ENCODE results near the gene RUSF1.
"Not testable (repeated sequence)": the region's sequence is repeated elsewhere in the genome, so short reads cannot be mapped to it uniquely, and the experiment has no call there.

Gene RUSF1

DNA sequence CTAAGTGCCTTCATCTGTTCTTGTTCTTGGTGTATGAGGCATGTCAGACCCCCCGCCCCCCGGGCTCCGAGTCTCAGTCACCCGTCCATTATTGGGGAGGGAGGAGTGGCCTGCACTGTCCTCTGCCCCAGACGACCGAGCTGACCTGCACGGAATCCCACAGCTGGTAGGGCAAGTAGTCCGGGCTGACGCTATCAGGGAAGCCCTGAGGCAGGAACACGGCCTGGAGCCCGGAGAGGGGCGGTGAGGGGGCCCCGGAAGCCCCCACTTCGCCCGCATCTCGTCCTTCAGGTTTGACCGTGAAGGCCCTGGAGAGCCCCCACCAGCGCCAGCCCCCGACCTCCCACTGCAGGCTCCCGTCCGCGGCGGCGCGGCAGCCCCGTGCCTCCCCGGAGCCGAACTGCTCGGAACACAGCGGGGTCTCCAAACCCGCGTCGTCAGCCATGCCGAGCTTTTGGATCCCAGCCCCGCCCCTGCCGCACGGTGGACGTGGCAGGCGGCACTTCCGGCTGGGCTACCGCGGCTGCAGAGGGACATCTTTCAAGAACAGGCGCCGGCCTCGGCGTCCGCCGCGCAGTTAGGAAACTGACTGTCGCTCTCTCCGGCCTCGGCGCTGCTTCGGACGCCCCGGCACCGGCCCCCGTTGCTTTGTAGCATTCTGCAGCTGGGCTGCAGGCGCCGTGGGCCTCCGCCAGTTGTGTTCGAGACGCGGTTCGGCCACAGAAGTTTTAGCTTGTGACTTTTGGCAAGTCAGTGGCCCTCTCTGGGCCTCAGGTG is at the start of gene RUSF1:
Gene RUSF1 (minus strand): TSS at position 463 of the 777 bp plus-strand sequence. CDS start 18 bp downstream, at position 445.
- DNase-seq (ENCODE audit: low read depth in 2 of 2): peak; percentile 89 to 92
- H3K4me3 ChIP-seq (replicated peaks in 1 of 2; ENCODE audit: low read depth in 2 of 2, low read length in 2 of 2): peak within 1 kb of the TSS; percentile 90 to 99
- TF ChIP-seq, protein P1, sequence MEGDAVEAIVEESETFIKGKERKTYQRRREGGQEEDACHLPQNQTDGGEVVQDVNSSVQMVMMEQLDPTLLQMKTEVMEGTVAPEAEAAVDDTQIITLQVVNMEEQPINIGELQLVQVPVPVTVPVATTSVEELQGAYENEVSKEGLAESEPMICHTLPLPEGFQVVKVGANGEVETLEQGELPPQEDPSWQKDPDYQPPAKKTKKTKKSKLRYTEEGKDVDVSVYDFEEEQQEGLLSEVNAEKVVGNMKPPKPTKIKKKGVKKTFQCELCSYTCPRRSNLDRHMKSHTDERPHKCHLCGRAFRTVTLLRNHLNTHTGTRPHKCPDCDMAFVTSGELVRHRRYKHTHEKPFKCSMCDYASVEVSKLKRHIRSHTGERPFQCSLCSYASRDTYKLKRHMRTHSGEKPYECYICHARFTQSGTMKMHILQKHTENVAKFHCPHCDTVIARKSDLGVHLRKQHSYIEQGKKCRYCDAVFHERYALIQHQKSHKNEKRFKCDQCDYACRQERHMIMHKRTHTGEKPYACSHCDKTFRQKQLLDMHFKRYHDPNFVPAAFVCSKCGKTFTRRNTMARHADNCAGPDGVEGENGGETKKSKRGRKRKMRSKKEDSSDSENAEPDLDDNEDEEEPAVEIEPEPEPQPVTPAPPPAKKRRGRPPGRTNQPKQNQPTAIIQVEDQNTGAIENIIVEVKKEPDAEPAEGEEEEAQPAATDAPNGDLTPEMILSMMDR (IDR thresholded peaks at IDR 0.05; ENCODE audit: low read depth, low read length): no peak

DNA sequence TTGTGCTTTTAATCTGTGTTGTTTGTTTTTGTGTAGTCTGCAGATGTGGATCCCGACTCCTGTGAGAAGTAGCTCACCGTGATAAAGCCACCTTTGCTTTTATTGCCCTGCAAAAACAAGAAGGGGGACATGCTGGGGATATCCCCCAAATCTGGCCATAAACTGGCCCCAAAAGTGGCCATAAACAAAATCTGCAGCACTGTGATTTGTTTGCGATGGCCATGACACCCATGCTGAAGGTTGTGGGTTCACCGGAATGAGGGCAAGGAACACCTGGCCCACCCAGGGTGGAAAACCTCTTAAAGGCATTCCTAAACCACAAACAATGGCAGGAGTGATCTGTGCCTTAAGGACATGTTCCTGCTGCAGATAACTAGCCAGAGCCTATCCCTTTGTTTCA is 34.6 kb upstream of the RUSF1 start:
- TF ChIP-seq, protein P1 (IDR thresholded peaks at IDR 0.05; ENCODE audit: low read depth, low read length): no peak
- no peak overlapping the region for H3K4me3 ChIP-seq (replicated peaks in 1 of 2; ENCODE audit: low read depth in 2 of 2, low read length in 2 of 2)
- DNase-seq (ENCODE audit: low read depth in 2 of 2): no peak

DNA sequence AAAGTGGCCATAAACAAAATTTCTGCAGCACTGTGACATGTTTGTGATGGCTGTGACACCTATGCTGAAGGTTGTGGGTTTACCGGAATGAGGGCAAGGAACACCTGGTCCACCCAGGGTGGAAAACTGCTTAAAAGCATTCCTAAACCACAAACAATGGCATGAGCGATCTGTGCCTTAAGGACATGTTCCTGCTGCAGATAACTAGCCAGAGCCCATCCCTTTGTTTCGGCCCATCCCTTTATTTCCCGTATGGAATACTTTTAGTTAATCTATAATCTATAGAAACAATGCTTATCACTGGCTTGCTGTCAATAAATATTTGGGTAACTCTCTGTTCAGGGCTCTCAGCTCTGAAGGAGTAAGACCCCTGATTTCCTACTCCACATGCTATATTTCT is 31.6 kb upstream of the RUSF1 start:
- H3K4me3 ChIP-seq (replicated peaks in 1 of 2; ENCODE audit: low read depth in 2 of 2, low read length in 2 of 2); DNase-seq (ENCODE audit: low read depth in 2 of 2): not testable (repeated sequence)

DNA sequence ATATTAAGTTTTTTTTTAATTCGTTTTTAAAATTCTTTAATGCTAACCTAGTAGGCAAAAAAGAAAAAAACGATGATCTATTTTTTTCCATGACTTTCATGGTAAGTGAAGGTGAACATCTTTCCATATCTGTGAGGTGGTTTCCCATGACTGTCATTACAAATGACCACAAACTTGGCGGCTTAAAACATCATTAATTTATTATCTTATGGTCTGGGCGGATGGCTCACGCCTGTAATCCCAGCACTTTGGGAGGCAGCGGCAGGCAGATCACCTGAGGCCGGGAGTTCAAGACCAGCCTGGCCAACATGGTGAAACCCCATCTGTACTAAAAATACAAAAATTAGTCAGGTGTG is 30.0 kb upstream of the RUSF1 start:
- H3K4me3 ChIP-seq (replicated peaks in 1 of 2; ENCODE audit: low read depth in 2 of 2, low read length in 2 of 2); DNase-seq (ENCODE audit: low read depth in 2 of 2): not testable (repeated sequence)

DNA sequence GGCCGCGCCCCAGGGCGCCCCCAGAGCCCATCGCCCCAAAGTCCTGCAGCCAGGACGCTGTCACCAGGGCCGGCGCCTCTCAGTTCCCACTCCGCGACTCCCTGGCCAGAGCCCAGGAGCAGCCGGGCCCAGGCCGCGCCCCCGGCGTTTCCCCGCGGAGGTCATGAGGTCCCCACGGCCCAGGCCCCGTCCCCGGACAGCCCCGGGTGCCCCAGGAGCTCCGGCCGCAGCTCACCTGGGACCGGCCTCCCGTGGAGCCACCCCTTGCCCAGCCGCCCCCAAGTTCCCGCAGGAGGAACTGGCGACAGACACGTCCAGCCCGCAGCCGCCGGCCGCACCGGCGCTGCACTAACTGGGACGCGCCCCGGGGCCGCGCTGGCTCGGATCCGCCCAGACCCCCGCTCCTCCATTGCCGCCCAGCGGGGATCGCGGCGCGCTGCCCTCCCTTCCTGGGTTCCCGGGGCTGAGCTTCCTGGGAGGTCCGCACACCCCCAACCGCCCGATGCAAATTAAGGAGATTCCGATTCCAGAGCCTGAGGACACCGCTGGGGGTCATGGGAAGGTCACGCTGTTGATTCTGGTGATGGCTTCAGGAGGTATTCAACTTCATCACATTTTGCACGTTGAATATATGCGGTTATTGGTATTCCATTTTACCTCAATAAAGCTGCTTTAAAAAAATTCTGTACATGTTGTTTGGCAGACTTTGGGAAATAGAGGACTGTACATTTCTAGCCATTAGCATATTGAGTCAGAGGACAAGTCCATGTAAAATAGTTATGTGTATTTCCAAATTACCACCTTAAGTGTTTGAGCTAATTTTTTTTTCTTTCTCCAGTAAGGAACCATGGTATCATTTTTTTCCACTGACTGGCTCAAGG is 29.4 kb upstream of the RUSF1 start:
- no peak overlapping the region for H3K4me3 ChIP-seq (replicated peaks in 1 of 2; ENCODE audit: low read depth in 2 of 2, low read length in 2 of 2)
- DNase-seq (ENCODE audit: low read depth in 2 of 2): no peak
- TF ChIP-seq, protein P1 (IDR thresholded peaks at IDR 0.05; ENCODE audit: low read depth, low read length): no peak

DNA sequence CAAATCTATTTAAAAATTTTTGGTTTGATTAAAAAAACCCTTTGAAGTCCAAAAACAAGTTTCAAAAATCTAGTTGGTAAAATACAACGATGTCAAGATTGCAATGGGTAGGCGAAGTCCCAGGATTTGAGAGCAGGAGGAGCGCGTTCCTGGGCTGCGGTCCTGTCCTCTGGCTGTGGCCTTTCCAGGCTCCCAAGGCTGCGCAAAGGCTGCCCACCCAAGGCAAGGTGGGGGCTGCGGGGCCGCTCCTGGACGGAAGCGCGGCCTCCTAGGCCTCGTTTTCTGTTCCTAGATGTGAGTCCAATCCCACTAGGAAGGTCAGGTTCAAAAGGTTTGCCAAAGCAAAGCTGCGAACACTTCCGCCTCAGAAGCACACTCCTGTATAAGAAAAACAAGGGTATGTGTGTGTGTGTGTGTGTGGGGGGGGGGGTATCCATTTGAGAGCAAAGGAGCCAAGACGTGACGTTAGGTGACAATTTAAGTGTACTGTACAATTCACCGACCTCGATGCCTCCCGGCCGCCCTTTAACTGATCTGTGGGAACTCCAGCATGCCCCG is 28.7 kb upstream of the RUSF1 start:
- DNase-seq (ENCODE audit: low read depth in 2 of 2): no peak
- H3K4me3 ChIP-seq (replicated peaks in 1 of 2; ENCODE audit: low read depth in 2 of 2, low read length in 2 of 2): no peak overlapping the region
- TF ChIP-seq, protein P1 (IDR thresholded peaks at IDR 0.05; ENCODE audit: low read depth, low read length): no peak

DNA sequence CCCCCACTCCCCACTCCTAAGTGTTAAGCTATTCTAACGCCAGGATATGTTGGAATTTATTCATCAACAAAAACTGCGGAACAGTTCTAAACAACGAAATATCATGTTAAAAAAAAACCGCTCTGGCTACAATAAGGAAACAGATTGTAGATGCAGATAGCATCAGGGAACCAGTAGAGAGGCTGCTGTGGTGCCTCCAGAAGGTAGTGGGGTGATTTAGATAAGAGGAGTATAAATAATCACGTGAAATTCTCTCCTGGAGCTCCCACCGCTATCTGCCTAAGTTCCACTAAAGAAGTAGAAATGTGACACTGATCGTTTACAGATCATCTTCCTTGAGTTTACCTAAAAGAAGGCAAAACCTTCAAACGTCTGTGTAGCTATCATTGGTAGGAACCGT is 27.5 kb upstream of the RUSF1 start:
- TF ChIP-seq, protein P1 (IDR thresholded peaks at IDR 0.05; ENCODE audit: low read depth, low read length): no peak
- no peak overlapping the region for H3K4me3 ChIP-seq (replicated peaks in 1 of 2; ENCODE audit: low read depth in 2 of 2, low read length in 2 of 2)
- no peak for DNase-seq (ENCODE audit: low read depth in 2 of 2)

Measured in cardiac fibroblast (primary cell).